NCI-H146 (cell line): ENCODE data around the gene MYLK.

ENCODE experiments used
- DNase-seq: peaks from one replicate; lab custom pipeline; 2025; lab: John Stamatoyannopoulos, UW

MYLK gene

GRCh38 chr3:123872621-123873020, 11.5 kb downstream of the MYLK start:
- DNase-seq, result no peak

- DNase-seq, result peak; percentile 33
Observed at GRCh38 chr3:123871946-123872345, 12.2 kb downstream of the MYLK start.

GRCh38 chr3:123870033-123870432, 14.1 kb downstream of the MYLK start:
- DNase-seq, result no peak

- no peak for DNase-seq
Observed at GRCh38 chr3:123869165-123869564, 15.0 kb downstream of the MYLK start.

GRCh38 chr3:123864706-123865105, 19.4 kb downstream of the MYLK start:
- no peak for DNase-seq

- DNase-seq, result no peak
Observed at GRCh38 chr3:123862152-123862551, 22.0 kb downstream of the MYLK start.

GRCh38 chr3:123861081-123861836, 22.9 kb downstream of the MYLK start:
- peak; percentile 27 for DNase-seq

- no peak for DNase-seq
Observed at GRCh38 chr3:123859177-123859576, 25.0 kb downstream of the MYLK start.

- DNase-seq, result no peak
Observed at GRCh38 chr3:123854905-123855304, 29.2 kb downstream of the MYLK start.

- DNase-seq, result no peak
Observed at GRCh38 chr3:123853686-123854372, 30.3 kb downstream of the MYLK start.

GRCh38 chr3:123847209-123847608, 36.9 kb downstream of the MYLK start:
- DNase-seq, result no peak

GRCh38 chr3:123843668-123844067, 40.5 kb downstream of the MYLK start:
- DNase-seq, result no peak

- DNase-seq, result no peak
Observed at GRCh38 chr3:123842711-123843110, 41.4 kb downstream of the MYLK start.

GRCh38 chr3:123841476-123842238, 42.5 kb downstream of the MYLK start:
- DNase-seq, result no peak

- no peak for DNase-seq
Observed at GRCh38 chr3:123840961-123841360, 43.2 kb downstream of the MYLK start.

GRCh38 chr3:123837858-123838257, 46.3 kb downstream of the MYLK start:
- no peak for DNase-seq

GRCh38 chr3:123834631-123835030, 49.5 kb downstream of the MYLK start:
- DNase-seq, result no peak

- DNase-seq, result no peak
Observed at GRCh38 chr3:123833398-123833785, 50.7 kb downstream of the MYLK start.

GRCh38 chr3:123832692-123833397, 51.3 kb downstream of the MYLK start:
- DNase-seq, result no peak

- DNase-seq, result no peak
Observed at GRCh38 chr3:123831420-123831819, 52.7 kb downstream of the MYLK start.

GRCh38 chr3:123821920-123822319, 62.2 kb downstream of the MYLK start:
- no peak for DNase-seq

GRCh38 chr3:123819949-123820348, 64.2 kb downstream of the MYLK start:
- DNase-seq, result no peak
